ENCODE results near the gene ABCG1.

ABCG1 gene

GRCh38 chr21:42303443-42303842 is 84.5 kb downstream of the ABCG1 start:
- no peak for DNase-seq

- DNase-seq: no peak
These were observed 85.9 kb downstream of the ABCG1 start for GRCh38 chr21:42304556-42305454.

- DNase-seq: no peak
These were observed 86.8 kb downstream of the ABCG1 start for GRCh38 chr21:42305707-42306147.

DNA sequence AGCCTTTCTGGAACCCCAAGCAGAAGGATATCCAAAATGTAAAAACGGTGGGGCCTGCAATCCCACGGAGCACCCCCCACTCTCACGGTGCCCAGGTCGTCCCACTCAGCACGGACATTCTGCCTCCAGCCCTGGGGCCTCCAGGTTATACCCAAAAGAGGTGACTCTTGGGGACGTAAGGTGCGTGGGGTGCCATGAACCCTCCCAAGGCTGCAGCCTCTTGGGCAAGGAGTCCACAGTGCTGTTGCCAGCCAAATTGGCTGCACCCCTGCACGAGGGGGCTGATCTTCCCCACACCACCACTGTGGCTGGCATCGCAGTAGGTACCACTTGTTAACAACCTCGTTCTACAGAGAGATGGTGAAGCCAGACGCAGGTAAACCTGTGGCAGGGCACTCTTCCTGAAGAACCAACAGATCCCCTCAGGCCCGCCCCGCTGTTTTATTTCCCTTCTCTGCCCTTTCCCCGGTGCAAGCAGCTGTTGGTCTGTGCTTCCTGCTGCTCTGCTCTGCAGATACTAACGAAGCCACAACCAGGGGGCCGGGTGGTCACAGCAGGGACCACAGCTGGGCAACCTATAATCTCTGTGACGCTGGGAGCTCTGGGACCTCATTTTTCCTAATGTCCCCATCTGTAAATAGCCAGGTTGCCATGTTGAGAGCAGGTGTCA is 87.6 kb downstream of the ABCG1 start:
- DNase-seq: no peak

DNA sequence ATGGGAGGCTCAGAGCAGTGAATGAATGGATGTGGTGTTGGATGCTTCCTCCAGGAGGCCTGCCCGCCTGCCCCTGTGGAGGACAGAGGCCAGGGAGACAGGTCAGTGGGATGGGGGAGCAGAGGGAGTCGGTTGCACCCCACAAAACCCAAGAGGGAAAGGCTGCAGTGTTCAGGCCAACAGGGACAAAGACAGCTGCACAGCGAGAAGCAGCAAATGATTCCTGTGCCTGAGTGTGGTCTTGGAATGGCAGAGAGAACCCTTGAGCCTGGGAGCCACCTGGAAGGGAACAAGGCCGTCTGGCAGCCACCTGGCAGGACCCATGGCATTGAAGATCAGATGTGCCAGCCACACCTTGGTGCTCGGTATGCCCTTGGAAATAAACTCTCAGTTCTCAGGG is 88.2 kb downstream of the ABCG1 start:
- no peak for DNase-seq

GRCh38 chr21:42308161-42308913 is 89.4 kb downstream of the ABCG1 start:
- DNase-seq: no peak

DNA sequence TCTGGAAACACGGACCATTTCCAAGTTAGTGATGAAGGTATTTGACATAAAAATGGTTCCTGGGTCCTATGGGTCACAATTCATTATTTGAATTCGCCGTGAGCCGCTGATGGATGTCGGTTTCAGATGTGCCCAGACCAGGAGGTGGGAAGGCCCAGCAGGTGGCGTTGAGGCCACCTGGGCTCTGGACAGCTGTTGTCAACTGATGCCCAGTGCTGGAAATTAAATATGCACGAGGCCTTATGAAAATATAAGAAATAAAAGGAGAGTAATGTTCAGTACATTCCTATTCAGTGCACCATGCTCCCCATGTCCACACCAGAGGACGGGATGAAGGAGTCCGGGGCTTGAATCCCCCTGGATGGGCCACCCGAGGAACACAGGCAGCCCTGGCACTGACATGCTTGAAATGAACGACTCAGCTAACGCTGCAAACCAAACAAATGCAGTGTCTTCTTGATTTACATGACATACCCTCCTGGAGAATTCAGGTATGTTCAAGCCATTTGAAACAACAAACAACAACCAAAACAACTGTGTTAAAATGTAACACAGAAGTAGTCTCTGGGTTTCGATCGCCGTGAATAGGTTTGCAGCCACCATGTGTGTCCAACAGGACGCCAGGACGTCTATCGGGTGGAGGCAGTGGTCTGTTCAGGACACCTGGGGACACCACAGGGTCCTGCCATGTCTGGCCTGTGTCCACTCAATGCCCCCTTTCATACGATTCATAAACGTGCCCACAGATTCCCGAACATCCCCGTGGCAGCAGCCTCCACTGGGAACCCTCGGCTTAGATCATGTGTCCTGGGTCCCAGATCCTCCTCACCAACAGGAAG is 90.2 kb downstream of the ABCG1 start:
- DNase-seq: no peak

DNA sequence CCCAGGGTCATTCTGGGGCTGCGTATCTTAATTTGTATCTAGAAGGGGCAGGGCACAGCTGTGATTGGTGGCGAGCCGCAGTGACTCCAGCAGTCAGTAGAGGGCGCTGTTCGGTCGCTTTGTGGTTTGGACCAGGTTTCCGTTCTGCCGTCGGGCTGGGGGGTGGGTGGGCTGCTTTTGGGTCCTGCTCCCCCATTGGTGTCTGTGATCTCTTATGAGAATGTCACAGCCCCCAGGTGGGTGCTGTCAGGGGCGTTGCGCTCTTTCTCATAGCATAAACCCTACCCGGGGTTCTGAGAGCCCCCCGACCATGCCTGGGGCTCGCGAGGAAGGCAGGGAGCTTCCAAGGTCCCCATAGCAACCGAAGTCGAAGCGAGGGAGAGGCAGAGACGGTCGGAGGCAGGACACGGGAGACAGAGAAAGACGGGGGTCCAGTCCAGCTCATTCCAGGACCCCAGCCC is 90.8 kb downstream of the ABCG1 start:
- peak in 41 of 56 donors; percentile 6 to 78 (median 27) for DNase-seq

DNA sequence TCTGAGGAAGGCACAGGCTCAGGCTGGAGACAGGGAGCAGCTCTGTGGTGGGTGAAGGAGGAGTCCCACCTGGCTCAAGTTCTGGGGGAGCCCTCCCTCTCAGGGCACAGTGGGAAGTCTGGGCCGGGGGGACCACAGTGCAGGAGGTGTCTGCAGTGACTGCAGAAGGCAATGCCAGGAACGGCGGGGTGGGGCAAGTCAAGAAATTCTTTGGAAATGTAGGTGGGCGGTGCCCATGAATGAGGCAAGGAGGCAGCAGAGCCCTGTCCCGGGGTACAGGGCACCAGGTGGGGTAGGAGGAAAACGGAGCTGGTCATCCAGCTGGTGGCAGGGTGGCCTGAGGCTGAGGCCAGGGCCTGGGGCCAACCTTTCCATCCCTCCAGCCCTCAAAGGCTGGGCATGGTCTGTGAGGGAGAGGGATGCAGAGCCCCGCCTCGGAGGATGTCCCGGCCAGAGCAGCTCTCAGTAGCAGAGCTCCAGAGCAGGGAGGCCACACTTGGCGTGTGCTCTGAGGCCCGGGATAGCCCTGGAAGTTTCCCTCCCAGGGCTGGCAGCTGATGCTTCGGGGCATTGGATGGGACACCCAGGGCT is 91.6 kb downstream of the ABCG1 start:
- DNase-seq: no peak

- DNase-seq: no peak
These were observed 92.2 kb downstream of the ABCG1 start for GRCh38 chr21:42311160-42311559.

DNA sequence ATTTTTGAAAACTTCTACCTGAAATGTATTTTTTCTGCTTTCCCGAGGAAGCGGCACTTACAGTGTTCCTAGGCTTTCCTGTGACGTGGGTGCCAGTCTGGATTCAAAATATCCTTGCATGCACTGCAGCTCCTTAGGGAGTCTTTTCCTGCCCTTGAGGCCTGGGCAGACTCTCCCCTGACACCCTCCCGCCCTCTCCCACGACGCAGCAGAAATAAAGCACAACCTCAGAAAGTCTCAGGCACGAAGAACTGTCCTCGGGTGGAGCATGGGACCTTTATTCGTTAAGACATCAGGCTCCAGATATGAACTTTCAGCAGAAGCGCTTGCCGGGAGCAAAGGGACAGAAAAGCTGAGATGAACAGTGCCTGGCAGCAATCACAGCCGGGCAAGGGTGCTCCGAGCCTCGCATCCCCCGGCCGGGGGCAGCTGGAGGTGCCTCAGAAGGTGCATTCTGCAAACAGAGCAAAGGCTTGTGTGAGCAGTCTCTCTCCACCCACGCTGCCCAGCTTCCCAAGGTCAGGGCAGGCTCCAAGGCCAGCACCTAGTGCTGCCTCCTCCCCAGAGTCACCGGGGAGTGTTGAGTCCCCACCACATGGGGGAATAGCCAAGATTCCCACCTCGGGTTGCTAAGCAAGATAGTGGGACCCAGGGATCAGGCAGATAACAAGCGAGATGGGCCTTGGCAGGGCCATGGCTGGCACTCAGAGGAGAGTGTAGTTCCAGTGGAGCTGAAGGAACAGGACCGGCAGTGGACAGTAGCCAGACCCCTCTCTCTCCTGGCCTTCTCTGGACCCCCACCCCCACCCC is 93.1 kb downstream of the ABCG1 start:
- DNase-seq: no peak

DNA sequence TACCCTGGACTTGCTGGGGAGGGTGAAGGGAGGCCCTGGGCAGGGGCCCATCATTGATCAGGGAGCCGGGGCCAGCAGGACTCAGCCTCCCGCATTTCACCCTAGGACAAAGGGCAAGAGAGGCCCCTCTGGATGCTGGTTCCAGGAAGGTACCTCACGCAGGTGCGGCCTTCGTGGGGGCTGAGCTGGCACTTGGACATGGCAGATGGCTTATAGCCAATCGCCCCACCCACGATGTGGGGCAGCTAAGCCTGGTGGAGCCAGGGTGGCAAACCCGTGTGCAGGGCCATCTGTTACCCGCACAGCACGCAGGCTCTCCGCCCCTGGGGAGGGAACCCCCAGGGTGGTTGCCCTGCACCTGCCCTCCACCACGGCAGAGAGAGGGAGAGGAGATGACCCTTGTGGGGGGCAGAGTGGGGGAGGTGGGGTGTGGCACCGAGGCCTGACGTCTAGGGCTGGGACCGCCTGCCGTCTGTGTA is 93.7 kb downstream of the ABCG1 start:
- no peak for DNase-seq

GRCh38 chr21:42313501-42313969 is 94.6 kb downstream of the ABCG1 start:
- no peak for DNase-seq

- DNase-seq: no peak
These were observed 95.8 kb downstream of the ABCG1 start for GRCh38 chr21:42314616-42315295.

DNA sequence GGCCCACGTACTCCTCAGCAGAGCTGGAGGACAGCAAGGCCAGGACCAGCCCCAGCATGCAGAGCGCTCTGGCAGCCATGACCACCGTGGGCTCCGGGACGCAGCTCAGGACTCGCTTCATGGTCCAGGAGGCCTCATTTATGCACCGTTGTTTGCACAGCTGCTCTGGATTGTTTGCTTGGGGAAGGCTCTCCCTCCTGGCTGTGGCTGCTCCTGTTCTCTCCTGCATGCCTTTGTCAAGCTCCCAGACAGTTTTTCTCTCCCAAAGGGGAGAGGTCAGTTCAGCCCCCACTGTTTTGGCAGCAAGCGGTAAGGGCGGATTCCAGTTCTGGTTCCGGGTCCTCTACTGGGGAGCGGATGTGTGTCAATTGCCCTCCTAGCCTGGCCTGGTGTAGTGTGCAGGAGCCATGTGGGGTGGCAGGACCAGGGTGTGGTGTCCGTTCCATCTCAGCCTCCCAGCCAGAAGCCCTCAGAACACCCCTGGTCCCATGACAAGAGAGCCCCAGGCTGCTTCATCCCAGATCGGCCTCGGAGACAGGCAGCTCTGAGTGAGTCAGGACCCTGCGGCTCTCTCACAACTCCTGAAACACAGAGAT is 96.5 kb downstream of the ABCG1 start, which contains the start of gene TFF3:
TSS of gene TFF3 (minus strand) at position 114 of the 596 bp plus-strand sequence. CDS start at position 79, 35 bp downstream.
- DNase-seq: no peak

- DNase-seq: no peak
These were observed 98.0 kb downstream of the ABCG1 start for GRCh38 chr21:42316891-42317290.

DNA sequence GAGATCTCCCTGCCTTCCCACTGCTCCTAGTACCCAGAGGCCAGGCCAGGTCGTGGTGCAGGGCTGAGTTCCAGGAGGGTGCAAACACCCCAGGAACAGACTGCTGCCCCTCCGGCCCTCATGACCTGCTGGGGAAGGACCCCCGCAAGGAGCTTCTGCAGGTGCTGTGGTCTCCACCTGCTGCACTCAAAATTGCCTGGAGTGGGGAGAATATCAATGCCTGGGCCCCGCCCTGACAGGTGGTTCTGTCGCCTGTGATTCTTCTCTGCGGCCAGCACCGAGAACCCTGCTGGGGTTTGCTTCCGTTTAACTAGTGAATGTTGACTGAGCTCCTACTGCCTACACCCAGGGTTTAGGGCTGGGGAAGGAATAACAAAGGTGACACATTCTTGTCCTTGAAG is 98.4 kb downstream of the ABCG1 start:
- no peak for DNase-seq
